OCI-LY3 (cell line): Measurements from ENCODE around the gene NCOA1.
A peak's percentile ranks its signal among the peaks of the same experiment; 100 is the strongest.

Experiments
- H2AFZ ChIP-seq: fragments of 200-600, 300-600 bp; shearing (Covaris generic); 2 replicates; pipeline ENCODE4 v1.6.0; 2014; ENCODE audit warnings: antibody characterized with exemption, low read depth, low read length
- H3K27ac ChIP-seq: fragments of 200-600, 300-600 bp; sonication (generic); 2 replicates; pipeline ENCODE4 v1.5.1; 2014; ENCODE audit warnings: mild to moderate bottlenecking, low read length, moderate library complexity, mixed read lengths
- H3K27me3 ChIP-seq: fragments of 200-600, 300-600 bp; sonication (generic); 2 replicates; pipeline ENCODE4 v1.6.1; 2014; ENCODE audit warnings: low read depth, low read length, mixed read lengths
- H3K36me3 ChIP-seq: fragments of 200-600, 300-600 bp; sonication (generic); replicated peaks from 2 replicates; pipeline ENCODE3; 2014; ENCODE audit warnings: low read depth, low read length, mixed read lengths
- H3K4me1 ChIP-seq: fragments of 300-600, 200-600 bp; sonication (generic); 2 replicates; pipeline ENCODE4 v1.6.1; 2014; ENCODE audit warnings: low read length, mixed read lengths
- H3K4me2 ChIP-seq: fragments of 200-600, 300-600 bp; sonication (generic); 2 replicates; pipeline ENCODE4 v1.6.1; 2014; ENCODE audit warnings: low read length, mixed read lengths
- H3K4me3 ChIP-seq: fragments of 300-600, 200-600 bp; sonication (generic); 2 replicates; pipeline ENCODE4 v1.5.1; 2014; ENCODE audit warnings: antibody characterized with exemption, mild to moderate bottlenecking, low read length, moderate library complexity
- H3K79me2 ChIP-seq: fragments of 300-600, 200-600 bp; shearing (Covaris generic); 2 replicates; pipeline ENCODE4 v1.6.1; 2014; ENCODE audit warnings: mild to moderate bottlenecking, low read length, mixed read lengths
- H3K9ac ChIP-seq: fragments of 300-600, 200-600 bp; shearing (Covaris generic); 2 replicates; pipeline ENCODE4 v1.6.0; 2014; ENCODE audit warnings: mild to moderate bottlenecking, low read length, moderate library complexity
- H3K9me3 ChIP-seq: fragments of 200-600, 300-600 bp; shearing (Covaris generic); 2 replicates; pipeline ENCODE4 v1.6.1; 2014; ENCODE audit warnings: low read length, mixed read lengths; ENCODE audit not compliant: insufficient read depth
- H4K20me1 ChIP-seq: fragments of 200-600, 300-600 bp; sonication (generic); 2 replicates; pipeline ENCODE4 v1.6.1; 2016; ENCODE audit warnings: low read length, mixed read lengths; ENCODE audit not compliant: insufficient read depth
- CTCF ChIP-seq: fragments of 200-600, 300-600 bp; sonication (generic); IDR thresholded peaks from 2 replicates; pipeline ENCODE4 v1.5.1; 2014; ENCODE audit warnings: antibody characterized with exemption, low read length, low read depth
- EZH2phosphoT487 ChIP-seq: fragments of 200-600 bp; shearing (Covaris generic); IDR thresholded peaks from 2 replicates; pipeline ENCODE4 v1.6.1; 2018; ENCODE audit warnings: antibody characterized with exemption, mixed run types, low read depth

Gene NCOA1

GRCh38 chr2:24783641-24784040 is 292.6 kb downstream of the NCOA1 start:
- Histone ChIP-seq H3K9me3 (peaks cover 5% of the 10 kb centered on the region; the same call in 1 of the 2 replicates), H3K79me2 (no peaks in the 10 kb centered on the region), H3K4me2 (no peak overlapping the region), H3K27ac (no peak overlapping the region), H3K27me3 (no peaks in the 10 kb centered on the region), H3K4me3 (no peak overlapping the region), H3K9ac (no peak overlapping the region), H2AFZ (no peak overlapping the region), H4K20me1 (no peaks in the 10 kb centered on the region), H3K4me1 (peaks cover 19% of the 10 kb centered on the region), H3K36me3 (peaks cover 7% of the 10 kb centered on the region)
- TF ChIP-seq CTCF (no peak), EZH2phosphoT487 (no peak)

GRCh38 chr2:24785671-24786321 is 294.7 kb downstream of the NCOA1 start:
- Histone ChIP-seq H3K4me3 (peak overlapping the region; percentile 45), H3K4me1 (peaks cover 20% of the 10 kb centered on the region), H2AFZ (no peak overlapping the region), H4K20me1 (no peaks in the 10 kb centered on the region), H3K9ac (peak overlapping the region; percentile 48), H3K27me3 (no peaks in the 10 kb centered on the region), H3K4me2 (peak overlapping the region; percentile 64), H3K27ac (peak overlapping the region; percentile 82), H3K36me3 (peaks cover 9% of the 10 kb centered on the region), H3K79me2 (no peaks in the 10 kb centered on the region), H3K9me3 (peaks cover 5% of the 10 kb centered on the region; the same call in 1 of the 2 replicates)
- TF ChIP-seq CTCF (no peak), EZH2phosphoT487 (no peak)

- Histone ChIP-seq H3K79me2 (peaks cover 6% of the 10 kb centered on the region; the same call in 1 of the 2 replicates), H3K27me3 (no peaks in the 10 kb centered on the region), H3K9ac (no peak overlapping the region), H3K4me2 (no peak overlapping the region), H3K4me1 (peaks cover 35% of the 10 kb centered on the region), H3K27ac (no peak overlapping the region), H2AFZ (no peak overlapping the region), H3K36me3 (peaks cover 9% of the 10 kb centered on the region), H3K9me3 (peaks cover 5% of the 10 kb centered on the region; the same call in 1 of the 2 replicates), H4K20me1 (no peaks in the 10 kb centered on the region), H3K4me3 (no peak overlapping the region)
- TF ChIP-seq CTCF (no peak), EZH2phosphoT487 (no peak)
Measured at GRCh38 chr2:24787532-24787931, 296.5 kb downstream of the NCOA1 start.

- Histone ChIP-seq H3K4me3 (no peak overlapping the region), H3K79me2 (peaks cover 13% of the 10 kb centered on the region), H2AFZ (no peak overlapping the region), H3K9ac (no peak overlapping the region), H3K4me2 (no peak overlapping the region), H3K27me3 (no peaks in the 10 kb centered on the region), H3K9me3 (peaks cover 5% of the 10 kb centered on the region; the same call in 1 of the 2 replicates), H3K36me3 (peaks cover 9% of the 10 kb centered on the region), H3K27ac (no peak overlapping the region), H4K20me1 (no peaks in the 10 kb centered on the region), H3K4me1 (peaks cover 35% of the 10 kb centered on the region)
- no peak for TF ChIP-seq EZH2phosphoT487
- TF ChIP-seq CTCF, result no peak
Measured at GRCh38 chr2:24788816-24789215, 297.8 kb downstream of the NCOA1 start.
